ENCODE data around the gene ZNF124. TPM values are rescaled to one million over a fixed set of nuclear protein-coding genes. Genes with fewer than 3 reads are reported as not detected.

The ZNF124 gene
- total RNA-seq, 4 donors from 2014 or later: 14.2 to 29.4 (median 23.2) TPM

GRCh38 chr1:247131236-247131635 lies 40.6 kb downstream of the ZNF124 start:
- no peak for TF ChIP-seq CTCF (IDR thresholded peaks at IDR 0.05; ENCODE audit: low read depth)

GRCh38 chr1:247121382-247121781 lies 50.4 kb downstream of the ZNF124 start:
- no peak for TF ChIP-seq CTCF (IDR thresholded peaks at IDR 0.05; ENCODE audit: low read depth)

- TF ChIP-seq CTCF (IDR thresholded peaks at IDR 0.05; ENCODE audit: low read depth): no peak
These were observed 52.0 kb downstream of the ZNF124 start for GRCh38 chr1:247119600-247120407.

- no peak for TF ChIP-seq CTCF (IDR thresholded peaks at IDR 0.05; ENCODE audit: low read depth)
These were observed 52.8 kb downstream of the ZNF124 start for GRCh38 chr1:247118946-247119446.

- no peak for TF ChIP-seq CTCF (IDR thresholded peaks at IDR 0.05; ENCODE audit: low read depth)
These were observed 56.3 kb downstream of the ZNF124 start for GRCh38 chr1:247115545-247115944.

GRCh38 chr1:247115141-247115510 lies 56.7 kb downstream of the ZNF124 start:
- TF ChIP-seq CTCF (IDR thresholded peaks at IDR 0.05; ENCODE audit: low read depth): no peak

GRCh38 chr1:247114351-247115140 lies 57.3 kb downstream of the ZNF124 start:
- no peak for TF ChIP-seq CTCF (IDR thresholded peaks at IDR 0.05; ENCODE audit: low read depth)
